ENCODE data around the gene RAB11FIP2.

GRCh38 chr10:118028619-118029018, 18.1 kb downstream of the RAB11FIP2 start:
- TF ChIP-seq POLR2A (IDR thresholded peaks at IDR 0.05) (no peak), CTCF (IDR thresholded peaks at IDR 0.05) (no peak)
